IMR-90 (cell line): Measurements from ENCODE around the gene MAP7. TPM values are rescaled to one million over a fixed set of nuclear protein-coding genes. Genes with fewer than 3 reads are reported as not detected.

Experiments used
- ATAC-seq: fragments of 200-7000 bp; cut with Tn5 transposase; 2 replicates; pipeline ENCODE4 v1.9.1; 2020; ENCODE audit warnings: low read depth, mild to moderate bottlenecking, moderate library complexity
- BruUV-seq: library from RNA; stranded (reverse); fragments of 400-500 nt; replicated peaks from 2 replicates; lab custom pipeline; 2021; lab: Mats Ljungman, UMichigan
- CTCF ChIA-PET: fragments of 300-600 bp; formaldehyde crosslinking; extraction: SDS; loops from one replicate; lab custom pipeline; 2021; ENCODE audit warnings: antibody characterized with exemption; lab: Yijun Ruan, JAX
- POLR2A ChIA-PET: fragments of 300-600 bp; sonication (Branson Sonifier 250); formaldehyde crosslinking; loops from one replicate; lab custom pipeline; 2022; ENCODE audit warnings: antibody characterized with exemption; ENCODE audit not compliant: unreplicated experiment; lab: Charles Lee
- DNase-seq: peaks from one replicate; pipeline ENCODE4 v3.0.0; 2013
- H2AFZ ChIP-seq: replicated peaks from 2 replicates; pipeline ENCODE3; 2013; ENCODE audit warnings: low read length, mild to moderate bottlenecking; ENCODE audit not compliant: poor library complexity
- H2AK5ac ChIP-seq: 2 replicates; pipeline ENCODE4 v1.6.1; 2013; ENCODE audit warnings: low read depth, low read length, inconsistent platforms
- H2AK9ac ChIP-seq: replicated peaks from 2 replicates; pipeline ENCODE3; 2013; ENCODE audit warnings: mild to moderate bottlenecking, low read depth, low read length, moderate library complexity; ENCODE audit not compliant: poor library complexity
- H2BK120ac ChIP-seq: 2 replicates; pipeline ENCODE4 v1.6.1; 2013; ENCODE audit warnings: low read depth, low read length, inconsistent platforms
- H2BK15ac ChIP-seq: 3 replicates; pipeline ENCODE4 v1.6.1; 2013; ENCODE audit warnings: low read depth, low read length, inconsistent platforms
- H2BK20ac ChIP-seq: 2 replicates; pipeline ENCODE4 v1.6.1; 2013; ENCODE audit warnings: low read depth, mild to moderate bottlenecking, inconsistent platforms, low read length, moderate library complexity
- H2BK5ac ChIP-seq: 2 replicates; pipeline ENCODE4 v1.6.1; 2013; ENCODE audit warnings: mild to moderate bottlenecking, low read depth, low read length, inconsistent platforms; ENCODE audit not compliant: poor library complexity, severe bottlenecking
- H3K14ac ChIP-seq: replicated peaks from 2 replicates; pipeline ENCODE4 v1.6.1; 2013; ENCODE audit warnings: low read depth, low read length, inconsistent platforms
- H3K18ac ChIP-seq: 2 replicates; pipeline ENCODE4 v1.6.1; 2013; ENCODE audit warnings: low read depth, low read length, control low read depth
- H3K23ac ChIP-seq: 2 replicates; pipeline ENCODE4 v1.6.1; 2013; ENCODE audit warnings: low read depth, low read length, inconsistent platforms
- H3K27ac ChIP-seq: 2 replicates; pipeline ENCODE4 v1.5.1; 2013; ENCODE audit warnings: mild to moderate bottlenecking, control low read depth, low read length; ENCODE audit not compliant: insufficient read depth
- H3K27me3 ChIP-seq: 2 replicates; pipeline ENCODE4 v1.6.1; 2013; ENCODE audit warnings: low read length; ENCODE audit not compliant: control insufficient read depth, insufficient read depth
- H3K36me3 ChIP-seq: 2 replicates; pipeline ENCODE4 v1.6.1; 2013; ENCODE audit warnings: low read length, mixed read lengths; ENCODE audit not compliant: control insufficient read depth, insufficient read depth
- H3K4ac ChIP-seq: 2 replicates; pipeline ENCODE4 v1.6.1; 2013; ENCODE audit warnings: low read depth, low read length, inconsistent platforms
- H3K4me1 ChIP-seq: 2 replicates; pipeline ENCODE4 v1.6.1; 2013; ENCODE audit warnings: low read length, mixed read lengths; ENCODE audit not compliant: control insufficient read depth, insufficient read depth
- H3K4me2 ChIP-seq: 2 replicates; pipeline ENCODE4 v1.6.1; 2013; ENCODE audit warnings: low read depth, mild to moderate bottlenecking, control low read depth, low read length, moderate library complexity
- H3K4me3 ChIP-seq: 2 replicates; pipeline ENCODE4 v1.5.1; 2013; ENCODE audit warnings: low read depth, mild to moderate bottlenecking, control low read depth, low read length, moderate library complexity; ENCODE audit not compliant: insufficient read depth
- H3K56ac ChIP-seq: 2 replicates; pipeline ENCODE4 v1.6.1; 2013; ENCODE audit warnings: low read length, inconsistent platforms; ENCODE audit not compliant: insufficient read depth; ENCODE audit errors: extremely low read depth
- H3K79me1 ChIP-seq, 2 experiments: 2 replicates each; pipeline ENCODE4 v1.6.1; 2013; ENCODE audit warnings: low read length in 2 of 2, inconsistent platforms in 1 of 2, low read depth in 1 of 2
- H3K9ac ChIP-seq: 2 replicates; pipeline ENCODE4 v1.6.1; 2013; ENCODE audit warnings: low read depth, low read length, control low read depth
- H3K9me1 ChIP-seq: 2 replicates; pipeline ENCODE4 v1.6.1; 2013; ENCODE audit warnings: low read length, inconsistent platforms; ENCODE audit not compliant: insufficient read depth
- H3K9me3 ChIP-seq: 2 replicates; pipeline ENCODE4 v1.6.1; 2013; ENCODE audit warnings: low read length; ENCODE audit not compliant: control insufficient read depth, insufficient read depth
- H4K20me1 ChIP-seq: 2 replicates; pipeline ENCODE4 v1.6.1; 2013; ENCODE audit warnings: low read length, inconsistent platforms; ENCODE audit not compliant: insufficient read depth
- H4K5ac ChIP-seq: 2 replicates; pipeline ENCODE4 v1.6.1; 2013; ENCODE audit warnings: mild to moderate bottlenecking, low read depth, low read length, control low read depth
- H4K8ac ChIP-seq, 2 experiments: 2 replicates each; pipeline ENCODE4 v1.6.1; 2013; ENCODE audit warnings: low read depth in 2 of 2, low read length in 2 of 2, control low read depth in 1 of 2, inconsistent platforms in 1 of 2
- H4K91ac ChIP-seq: 2 replicates; pipeline ENCODE4 v1.6.1; 2013; ENCODE audit warnings: low read depth, low read length, inconsistent platforms; ENCODE audit not compliant: insufficient read depth
- CTCF ChIP-seq: conservative IDR thresholded peaks from 2 replicates; pipeline ENCODE4 v1.5.1; 2012; ENCODE audit warnings: mild to moderate bottlenecking, low read depth, low read length, improper control_type of control experiment
- MAFK ChIP-seq: IDR thresholded peaks from 2 replicates; pipeline ENCODE4 v1.6.1; 2012; ENCODE audit warnings: low read depth, low read length, improper control_type of control experiment
- MXI1 ChIP-seq: IDR thresholded peaks from 2 replicates; pipeline ENCODE4 v1.6.1; 2012; ENCODE audit warnings: low read depth, mild to moderate bottlenecking, low read length, moderate library complexity, borderline replicate concordance
- NFE2L2 ChIP-seq: fragments of 150-350 bp; IDR thresholded peaks from 2 replicates; pipeline ENCODE4 v1.6.1; 2016; ENCODE audit warnings: low read depth, mild to moderate bottlenecking, low read length
- POLR2A ChIP-seq: IDR thresholded peaks from 2 replicates; pipeline ENCODE4 v1.6.1; 2012; ENCODE audit warnings: mild to moderate bottlenecking, low read depth, low read length
- SMC3 ChIP-seq: fragments of 150-350 bp; IDR thresholded peaks from 2 replicates; pipeline ENCODE4 v1.6.1; 2016; ENCODE audit warnings: low read depth, mild to moderate bottlenecking, antibody characterized with exemption, low read length, moderate library complexity
- USF2 ChIP-seq: fragments of 150-350 bp; IDR thresholded peaks from 2 replicates; pipeline ENCODE4 v1.6.1; 2017; ENCODE audit warnings: mild to moderate bottlenecking, antibody characterized with exemption, low read length, low read depth
- WGBS, 2 experiments: methylation state at CpG; one replicate each; pipeline versions ENCODE4 v1.1.5 to v1.1.7; 2013; ENCODE audit warnings: missing lambda C conversion rate in 2 of 2; ENCODE audit not compliant: insufficient read length in 1 of 2; ENCODE audit errors: extremely low coverage in 2 of 2; 5-methylcytosine and 5-hydroxymethylcytosine counted together
- dilution Hi-C: fragments of 300-500 bp; cut with HindIII; formaldehyde crosslinking; loops from one replicate; pipeline ENCODE4 v1.14.3; 2018; ENCODE audit warnings: low sequenced_read_pairs; ENCODE audit not compliant: unreplicated experiment
- in situ Hi-C: fragments of 300-500 bp; cut with MboI; formaldehyde crosslinking; loops from 3 replicates; pipeline ENCODE4 v1.14.3; 2019; ENCODE audit warnings: low sequenced_read_pairs, inconsistent platforms, mixed read lengths
- intact Hi-C: fragments of 100-400 bp; cut with micrococcal nuclease; formaldehyde crosslinking; loops from 2 replicates; pipeline ENCODE4 v1.10.0; 2022
- polyA plus RNA-seq, 3 experiments: library from polyadenylated mRNA; depleted of rRNA; stranded (reverse); fragments of >200 nt; gene quantifications; 2 replicates each; pipeline ENCODE4 v1.2.3, GENCODE V29; 2012; ENCODE audit warnings: low replicate concordance in 1 of 3
- total RNA-seq: library from RNA; depleted of rRNA; stranded (reverse); fragments of >200 nt; gene quantifications from 2 replicates; pipeline ENCODE4 v1.2.3, GENCODE V29; 2012

Gene MAP7
- total and polyA plus RNA-seq, 2 of the 4 experiments (the other 2 are of a cell fraction), result 0.19 to 0.36 TPM

GRCh38 chr6:136532030-136532429 lies 18.2 kb downstream of the MAP7 start:
- no peaks in the 10 kb centered on the region for H3K36me3 ChIP-seq
- TF ChIP-seq MXI1 (no peak), CTCF (no peak), MAFK (no peak), NFE2L2 (no peak), USF2 (no peak), SMC3 (no peak), POLR2A (no peak)
- BruUV-seq, result no TSS peak
- DNase-seq (no peak), ATAC-seq (no peak)
- H3K9me1 ChIP-seq, result no peaks in the 10 kb centered on the region
- H2AK9ac ChIP-seq, result no peak overlapping the region
- H3K18ac ChIP-seq, result no peak overlapping the region
- H3K56ac ChIP-seq, result no peak overlapping the region
- dilution Hi-C loops (no loop called here), intact Hi-C loops (no loop called here), in situ Hi-C loops (loop anchor here (25.0 kb wide), 1 partner anchor 1070 kb away; no protein-coding TSS in a partner anchor)
- no peak overlapping the region for H2AFZ ChIP-seq
- no peaks in the 10 kb centered on the region for H4K20me1 ChIP-seq
- H3K9ac ChIP-seq, result no peak overlapping the region
- no peak overlapping the region for H2BK20ac ChIP-seq
- no peak overlapping the region for H4K5ac ChIP-seq
- no peak overlapping the region for H3K4ac ChIP-seq
- ChIA-PET POLR2A (no interaction called here), CTCF (interaction anchor here (0.5 to 0.6 kb wide), 2 partner anchors 80 to 137 kb away, joined by 4 to 8 read pairs; no protein-coding TSS in a partner anchor)
- no peak overlapping the region for H2BK15ac ChIP-seq
- H3K4me3 ChIP-seq, result no peak overlapping the region
- no peaks in the 10 kb centered on the region for H3K79me1 ChIP-seq
- H3K14ac ChIP-seq, result no peak overlapping the region
- no peak overlapping the region for H2AK5ac ChIP-seq
- H4K91ac ChIP-seq, result no peak overlapping the region
- no peaks in the 10 kb centered on the region for H3K9me3 ChIP-seq
- H4K8ac ChIP-seq, result no peak overlapping the region
- no peak overlapping the region for H3K4me2 ChIP-seq
- no peak overlapping the region for H2BK5ac ChIP-seq
- no peak overlapping the region for H3K27ac ChIP-seq
- no peaks in the 10 kb centered on the region for H3K4me1 ChIP-seq
- H3K23ac ChIP-seq, result no peak overlapping the region
- H2BK120ac ChIP-seq, result no peak overlapping the region
- H3K27me3 ChIP-seq, result peaks cover 19% of the 10 kb centered on the region
- no CpG with 5 or more reads among the region's 6 CpGs for WGBS, 2 experiments
